LHCN-M2 (cell line): ENCODE data around the gene NEDD4L. TPM values are rescaled to one million over a fixed set of nuclear protein-coding genes. Genes with fewer than 3 reads are reported as not detected.

Experiments
- DNase-seq: peaks from one replicate; pipeline ENCODE4 v3.0.0-alpha.2; 2012; ENCODE audit warnings: low read depth
- total RNA-seq: library from RNA; depleted of rRNA; stranded (reverse); fragments of >200 nt; gene quantifications from 2 replicates; pipeline ENCODE4 v1.2.3, GENCODE V29; 2014

The NEDD4L gene
- total RNA-seq, 1 experiment from 2014 or later, result 19.1 TPM

DNA sequence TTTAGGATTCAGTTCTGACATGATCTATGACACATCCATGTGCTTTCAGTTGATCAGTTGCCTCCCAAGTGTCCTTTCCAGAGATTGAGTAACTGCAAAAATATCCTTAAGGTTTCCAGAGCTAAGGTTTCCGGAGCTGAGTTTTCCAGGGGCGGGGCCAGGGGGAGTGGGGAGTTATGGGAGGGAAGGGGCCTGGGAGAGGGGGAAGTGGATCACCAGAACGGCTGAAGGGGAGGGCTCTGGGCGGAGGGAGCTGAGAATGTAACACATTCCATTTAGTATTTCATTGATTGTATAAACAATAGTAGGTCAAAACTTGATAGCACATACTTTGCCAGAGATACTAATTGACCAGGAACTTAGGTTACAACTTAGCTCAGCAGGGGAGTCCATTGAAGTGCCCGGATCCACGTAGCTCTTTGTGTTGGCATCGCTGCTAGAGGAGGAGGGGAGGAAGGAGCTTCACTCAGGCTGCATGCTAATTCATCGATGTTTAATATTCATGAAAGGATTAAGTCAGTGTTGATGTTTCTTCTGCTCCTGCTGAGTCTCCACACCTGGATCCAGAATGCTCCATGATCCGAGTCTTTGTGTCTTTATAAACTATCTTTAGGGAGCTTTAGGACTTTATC lies 295.1 kb downstream of the NEDD4L start:
- DNase-seq, result no peak

DNA sequence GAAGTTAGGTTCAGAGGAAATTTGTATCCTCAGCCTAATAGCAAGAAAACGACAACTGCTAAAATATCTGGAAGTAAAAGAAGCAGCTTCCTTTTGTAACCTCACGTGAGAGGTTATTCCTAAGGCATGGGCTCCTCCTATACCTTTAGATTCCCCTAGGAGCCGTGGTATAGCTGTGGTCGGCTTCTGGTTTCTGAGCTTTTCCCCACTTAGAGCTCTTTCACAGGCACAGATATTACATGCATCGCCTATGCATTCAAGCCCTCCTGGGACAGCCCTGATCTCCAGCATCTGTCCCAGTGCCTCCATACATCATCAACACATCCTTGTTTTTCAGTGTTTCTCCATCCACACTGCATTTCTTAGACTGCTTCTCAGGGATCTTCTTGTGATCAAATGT lies 295.9 kb downstream of the NEDD4L start:
- no peak for DNase-seq

DNA sequence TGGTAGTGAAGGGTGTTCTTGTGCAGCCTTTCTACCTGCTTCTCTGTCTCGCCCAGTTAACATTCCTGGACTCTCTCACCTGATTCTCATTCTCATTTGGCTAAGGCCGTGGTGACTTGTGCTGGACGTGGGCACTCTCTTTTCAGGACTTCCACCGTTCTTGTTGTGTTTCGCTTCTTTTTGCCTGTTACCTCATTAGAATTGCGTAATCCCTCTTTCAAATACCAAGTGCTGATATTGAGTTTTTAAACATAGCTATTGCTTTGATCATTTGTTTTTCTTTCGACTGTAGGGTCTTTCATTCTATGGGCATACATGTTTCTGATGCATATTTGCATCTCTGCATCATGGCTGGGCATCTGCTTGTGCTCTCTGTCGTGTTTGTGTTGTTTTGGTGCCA lies 297.9 kb downstream of the NEDD4L start:
- DNase-seq, result no peak

DNA sequence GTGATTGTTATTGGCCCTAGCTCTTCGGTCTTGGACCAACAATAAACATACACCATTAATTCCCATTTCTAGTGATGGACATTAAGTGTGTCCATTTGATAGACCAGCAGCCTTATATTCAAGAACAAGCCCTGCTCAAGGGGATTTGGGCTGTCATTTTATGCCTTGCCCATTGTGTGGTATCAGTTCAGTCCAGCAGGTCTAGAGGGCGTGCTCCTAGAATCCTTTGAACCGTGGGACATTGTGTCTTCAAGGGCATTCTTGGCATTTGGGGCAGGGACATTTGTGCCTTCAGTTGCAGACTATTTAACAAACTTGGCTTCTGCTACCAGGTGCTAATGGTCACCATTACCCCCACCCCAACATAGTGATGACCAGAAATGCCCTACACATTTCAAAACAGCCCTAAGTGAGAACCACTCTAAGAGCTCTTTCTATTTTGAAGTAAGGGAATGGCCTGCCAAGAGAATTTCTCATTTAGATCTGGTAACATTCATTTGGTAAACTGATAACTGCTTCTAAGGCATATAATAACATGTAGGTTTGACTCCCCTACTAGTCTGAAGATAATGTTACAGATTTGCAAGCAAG lies 300.1 kb downstream of the NEDD4L start:
- no peak for DNase-seq

DNA sequence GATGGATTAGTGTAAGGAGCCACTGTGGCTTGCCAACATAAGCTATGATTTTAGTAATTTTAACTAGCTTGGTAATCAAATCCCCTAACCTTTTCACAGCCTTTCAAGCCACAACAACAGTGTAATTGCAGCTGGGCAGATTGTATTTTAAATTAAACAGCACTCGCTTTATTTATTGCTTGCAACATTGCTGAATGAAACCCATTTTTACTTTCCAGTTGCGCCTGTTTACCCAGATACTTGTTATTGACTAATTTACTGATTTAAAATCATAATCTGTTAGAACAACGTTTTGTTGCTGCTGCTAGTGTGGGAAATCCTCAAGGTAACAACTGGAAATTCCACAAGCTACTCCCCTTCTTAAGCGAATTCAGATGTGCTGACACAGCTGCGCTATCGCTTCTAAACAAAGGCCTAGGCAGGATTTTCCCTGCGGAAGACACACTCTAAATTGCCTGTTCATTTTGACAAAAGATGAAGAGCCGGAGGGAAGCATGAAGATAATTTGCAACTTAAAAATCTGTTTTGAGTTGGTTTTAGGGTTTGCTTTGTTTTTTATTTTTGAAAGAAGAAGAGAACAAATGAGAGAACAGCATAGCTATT lies 300.9 kb downstream of the NEDD4L start:
- no peak for DNase-seq

DNA sequence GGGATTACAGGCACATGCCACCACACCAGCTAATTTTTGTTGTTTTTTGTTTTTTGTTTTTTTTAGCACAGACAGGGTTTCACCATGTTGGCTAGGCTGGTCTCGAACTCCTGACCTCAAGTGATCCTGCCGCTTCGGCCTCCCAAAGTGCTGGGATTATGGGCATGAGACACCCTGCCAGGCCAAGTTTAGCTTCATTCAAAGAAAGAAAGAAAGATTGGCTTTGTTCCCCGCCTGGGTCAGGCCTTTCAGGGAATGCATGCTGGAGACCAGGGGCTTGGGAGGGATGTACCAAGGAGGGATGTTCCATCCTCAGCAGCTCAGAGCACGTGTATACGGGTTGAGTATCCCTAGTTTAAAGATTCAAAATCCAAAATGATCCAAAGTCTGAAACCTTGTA lies 301.8 kb downstream of the NEDD4L start:
- DNase-seq, result no peak

DNA sequence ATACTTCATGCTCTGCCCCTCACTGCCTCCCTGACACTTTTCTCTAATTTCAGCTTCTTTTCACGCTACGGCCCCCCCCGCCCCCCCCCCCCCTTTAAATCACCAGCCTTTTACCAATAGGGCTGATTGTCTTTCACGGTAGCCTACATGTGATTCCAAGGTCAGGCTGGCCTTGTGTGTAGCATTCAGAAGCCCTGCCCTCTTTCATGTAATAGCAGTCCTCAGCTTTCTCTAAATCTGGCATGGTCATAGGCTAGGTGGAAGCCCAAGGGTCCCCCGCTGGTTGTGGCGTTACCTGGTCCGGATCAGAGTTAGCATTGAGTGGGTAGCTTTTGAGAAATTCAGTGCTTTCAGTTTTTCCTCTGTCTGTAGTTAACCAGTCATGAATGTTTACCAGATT lies 303.1 kb downstream of the NEDD4L start:
- DNase-seq, result no peak

DNA sequence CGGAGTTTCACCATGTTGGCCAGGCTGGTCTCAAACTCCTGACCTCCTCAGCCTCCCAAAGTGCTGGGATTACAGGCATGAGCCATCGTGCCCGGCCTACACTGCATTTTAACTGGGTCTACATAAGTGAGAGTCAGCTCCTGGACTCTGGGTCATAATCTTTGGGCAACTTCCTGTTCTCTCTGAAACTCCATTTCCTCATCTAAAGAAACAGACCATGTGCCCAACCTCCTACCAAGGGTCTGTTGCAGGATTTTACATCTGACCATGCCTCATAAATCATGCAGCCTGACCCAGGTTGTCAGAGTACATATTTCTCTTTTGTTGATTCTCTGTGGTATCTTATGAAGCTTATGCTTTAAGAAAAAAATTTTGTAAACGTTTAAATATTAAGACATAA lies 304.5 kb downstream of the NEDD4L start:
- no peak for DNase-seq

DNA sequence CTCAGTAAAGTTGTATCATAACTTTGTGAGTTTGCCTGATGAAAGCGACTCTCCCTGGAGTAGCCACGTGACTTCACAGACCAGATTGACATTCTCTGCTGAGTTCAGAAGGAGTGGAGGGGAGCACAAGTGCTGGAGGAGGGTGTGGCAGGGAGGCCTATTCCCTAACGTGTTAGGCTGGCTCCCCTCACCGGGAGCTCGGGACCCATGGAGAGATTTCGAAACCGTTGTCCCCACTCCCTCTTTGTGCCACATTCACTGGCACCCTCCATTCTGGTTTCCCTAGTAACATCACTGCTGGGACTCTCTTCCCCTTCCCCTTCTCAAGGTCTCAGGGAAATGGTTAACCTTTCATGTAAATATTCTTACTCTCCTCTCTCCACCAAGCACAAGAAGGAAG lies 304.9 kb downstream of the NEDD4L start:
- DNase-seq, result no peak

DNA sequence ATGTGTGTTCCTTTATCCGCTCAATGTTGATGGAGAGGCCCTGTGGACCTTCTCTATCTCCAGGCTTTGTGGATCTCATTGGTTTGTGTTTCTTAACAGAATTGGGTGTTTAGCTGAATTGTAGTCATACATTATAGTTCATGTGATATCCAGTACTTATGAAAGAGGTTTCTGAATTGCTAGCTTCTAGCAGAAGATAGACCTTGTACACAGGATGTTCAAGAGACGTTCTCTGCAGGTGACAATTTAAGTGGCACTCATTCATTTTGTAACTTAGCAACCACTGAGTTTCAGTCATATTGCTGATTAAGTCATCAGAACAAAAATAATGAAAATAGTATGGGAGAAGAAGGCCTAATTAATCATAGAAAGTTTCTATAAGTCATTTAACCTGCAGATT lies 305.6 kb downstream of the NEDD4L start:
- DNase-seq, result no peak

DNA sequence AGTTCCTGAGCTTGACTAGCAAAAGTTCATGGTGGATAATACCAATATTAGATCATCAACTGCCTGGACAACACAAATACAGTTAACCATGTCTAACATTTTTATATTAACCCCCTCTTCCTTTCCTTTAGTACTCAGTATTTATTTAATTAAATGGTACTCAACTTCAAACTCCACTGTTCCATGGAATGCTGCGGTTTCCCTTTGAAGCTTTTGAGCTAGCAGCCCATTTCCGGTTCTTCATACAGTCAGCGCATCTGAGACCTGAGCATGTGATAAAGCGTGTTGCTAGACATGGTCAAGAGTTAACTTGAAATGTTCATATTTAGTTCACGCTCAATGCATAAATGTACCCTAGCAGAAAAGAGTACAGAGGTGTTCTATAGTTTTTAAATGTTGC lies 306.5 kb downstream of the NEDD4L start:
- no peak for DNase-seq

DNA sequence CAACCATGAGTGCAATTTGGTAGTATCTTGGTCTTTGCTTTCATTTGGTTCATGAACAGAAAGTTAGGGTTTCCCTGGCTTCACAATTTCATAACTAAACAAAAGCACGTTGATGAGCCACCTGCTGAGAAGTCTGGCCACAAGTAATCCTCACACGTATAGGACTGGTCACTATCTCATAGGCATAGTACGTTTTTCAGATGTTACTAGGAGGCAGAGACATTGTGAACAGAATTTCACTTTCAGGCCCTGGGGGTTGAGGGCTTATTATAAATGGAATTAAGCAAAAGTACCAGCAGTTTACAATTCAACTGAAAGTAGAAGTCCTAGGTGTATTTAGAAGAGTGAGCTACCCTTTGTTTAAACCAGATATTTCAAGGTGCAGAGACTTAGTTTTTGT lies 307.8 kb downstream of the NEDD4L start:
- DNase-seq, result no peak

DNA sequence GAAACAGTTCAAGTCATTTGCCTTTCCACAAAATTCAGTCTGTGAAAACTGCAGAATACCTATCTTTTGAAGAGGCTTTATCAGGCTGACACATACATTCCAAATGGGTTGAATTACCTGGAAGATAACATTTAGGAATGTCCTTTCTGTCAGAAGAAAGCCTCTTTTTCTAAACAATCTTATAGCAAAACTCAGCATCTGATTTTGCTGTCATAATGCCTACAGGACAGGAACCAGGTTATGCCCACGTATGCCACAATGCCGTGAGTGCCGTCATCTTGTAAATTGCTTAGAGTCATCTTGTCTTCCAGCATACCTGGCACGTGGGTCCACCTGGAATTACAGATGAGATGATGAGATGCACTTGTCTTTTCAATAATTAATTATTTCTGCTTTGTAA lies 309.6 kb downstream of the NEDD4L start:
- no peak for DNase-seq

DNA sequence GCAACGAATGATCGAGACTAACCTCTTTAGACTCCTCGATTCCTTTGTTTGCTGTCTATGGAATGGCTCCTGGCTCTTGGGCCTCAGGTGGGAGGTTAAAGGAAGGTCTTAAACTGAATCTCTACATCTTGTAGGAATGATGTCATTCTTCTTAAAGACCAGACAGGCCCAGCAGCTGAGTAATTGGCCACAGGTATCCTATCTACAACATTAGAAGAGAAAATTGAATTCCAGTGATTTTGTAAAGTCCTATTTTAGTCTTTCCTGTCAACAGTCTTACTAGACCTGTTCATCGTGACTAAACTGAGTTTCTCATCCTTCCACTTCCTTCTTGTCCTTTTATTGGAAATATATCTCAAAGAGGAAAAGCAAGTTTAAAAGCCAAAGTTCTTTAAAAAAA lies 310.0 kb downstream of the NEDD4L start:
- DNase-seq, result no peak

DNA sequence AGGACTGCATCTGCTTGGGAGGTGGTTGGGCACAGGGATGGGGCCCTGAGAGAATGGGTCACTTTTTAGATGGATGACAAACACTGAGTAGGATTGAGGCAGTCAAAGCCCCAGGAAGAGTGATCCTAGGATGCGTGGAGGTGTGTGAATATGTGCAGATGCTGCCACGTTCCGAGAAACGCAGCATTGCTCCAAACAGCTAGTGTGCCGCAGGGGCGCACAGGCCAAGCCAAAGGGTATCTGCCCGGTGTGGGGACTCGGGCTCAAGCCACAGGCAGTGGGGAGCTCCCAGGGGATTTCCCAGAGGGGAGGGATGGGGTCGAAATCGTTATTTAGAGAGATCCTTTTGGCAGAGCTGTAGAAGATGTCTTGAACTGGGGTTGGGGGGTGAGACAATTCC lies 310.8 kb downstream of the NEDD4L start:
- DNase-seq, result no peak

DNA sequence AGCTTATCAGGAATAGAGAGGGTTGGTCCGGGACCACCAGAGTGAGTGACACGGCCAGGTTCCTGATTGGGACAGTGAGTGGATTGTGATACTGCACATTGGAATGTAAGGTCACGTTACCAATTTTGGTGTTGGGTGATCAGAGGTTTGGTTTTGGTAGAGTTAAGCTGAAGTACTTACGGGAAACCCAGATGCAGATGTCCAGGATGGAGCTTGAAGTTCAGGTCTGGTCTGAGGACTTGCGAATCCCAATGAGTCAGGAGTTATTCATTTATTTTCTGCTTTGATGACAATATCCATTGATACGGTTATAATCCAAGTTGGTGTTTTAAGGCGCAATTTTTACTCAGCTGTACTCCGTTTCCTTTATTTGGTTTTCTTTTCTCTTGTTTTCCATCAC lies 311.2 kb downstream of the NEDD4L start:
- DNase-seq, result no peak

DNA sequence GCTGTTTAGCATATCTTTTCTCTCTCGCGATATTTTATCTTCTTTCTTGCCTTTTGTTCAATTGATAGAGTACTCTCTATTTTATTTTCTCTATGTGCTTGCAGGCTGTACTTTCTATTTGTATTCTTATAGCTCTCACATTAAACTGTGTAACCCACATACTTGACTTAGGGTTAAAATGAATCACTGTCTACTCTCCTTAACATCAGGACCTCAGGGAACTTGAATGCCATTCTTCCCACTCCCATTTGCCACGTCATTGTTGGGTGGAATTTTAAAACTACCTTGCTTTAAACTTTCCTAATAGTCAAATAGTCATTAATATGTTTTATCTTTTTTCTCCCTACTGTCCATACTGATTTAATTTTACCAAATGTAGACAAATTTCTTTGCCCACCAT lies 315.2 kb downstream of the NEDD4L start:
- peak; percentile 60 for DNase-seq

DNA sequence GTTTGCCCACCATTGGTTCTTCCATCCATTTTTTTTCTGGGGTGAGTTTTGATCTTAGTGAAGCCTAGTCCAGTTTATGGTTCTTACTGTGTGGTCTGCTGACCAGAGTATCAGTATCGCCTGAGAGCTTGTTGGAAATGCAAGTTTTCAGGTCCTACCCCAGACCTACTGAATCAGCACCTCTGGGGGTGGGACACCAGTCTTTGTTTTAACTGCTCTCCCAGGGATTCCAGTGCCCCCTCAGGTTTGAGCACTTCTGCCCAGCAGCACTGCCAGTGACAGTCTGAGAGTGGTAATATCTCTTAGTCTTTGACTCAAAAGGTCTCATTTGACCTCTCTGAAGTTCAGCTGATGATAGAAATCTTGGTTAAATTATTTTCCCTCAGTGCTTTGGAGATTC lies 315.6 kb downstream of the NEDD4L start:
- no peak for DNase-seq

DNA sequence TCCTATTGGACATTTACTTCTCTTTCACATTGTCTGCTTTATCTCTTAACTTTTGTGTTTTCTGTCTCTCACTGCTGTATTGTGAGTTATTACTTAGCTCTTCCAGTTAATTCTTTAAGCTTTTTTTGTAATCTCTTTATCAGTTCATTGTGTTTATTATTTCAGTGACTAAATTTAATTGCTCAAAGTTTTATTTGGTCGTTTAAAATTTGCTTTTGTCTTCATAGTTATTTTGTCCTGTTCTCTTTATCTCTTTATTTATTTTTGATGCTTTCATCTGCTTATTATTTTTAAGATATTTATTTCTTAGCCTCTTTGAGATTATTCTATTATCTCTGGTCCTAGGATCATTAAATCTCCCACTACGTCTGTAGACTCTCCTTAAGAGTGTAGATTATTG lies 316.3 kb downstream of the NEDD4L start:
- DNase-seq, result no peak

DNA sequence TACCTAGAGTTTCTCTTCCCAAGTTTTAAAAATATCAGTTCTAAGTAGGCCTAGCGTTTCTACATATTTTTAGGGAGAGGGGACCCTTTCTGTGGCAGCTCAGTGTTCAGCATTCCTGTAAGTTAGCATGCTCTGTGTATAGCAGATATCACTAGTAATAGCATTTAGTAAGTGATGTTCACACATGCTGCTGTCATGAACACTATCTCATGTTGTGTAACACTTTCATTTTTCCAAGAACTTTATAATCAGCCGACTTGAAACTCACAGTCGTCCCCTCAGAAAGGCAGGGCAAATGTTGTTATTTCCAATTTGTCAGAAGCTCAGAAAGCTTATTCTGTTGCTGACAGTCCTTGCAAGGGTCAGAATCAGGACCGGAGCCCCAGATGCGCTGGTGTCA lies 317.2 kb downstream of the NEDD4L start:
- DNase-seq, result peak; percentile 25

DNA sequence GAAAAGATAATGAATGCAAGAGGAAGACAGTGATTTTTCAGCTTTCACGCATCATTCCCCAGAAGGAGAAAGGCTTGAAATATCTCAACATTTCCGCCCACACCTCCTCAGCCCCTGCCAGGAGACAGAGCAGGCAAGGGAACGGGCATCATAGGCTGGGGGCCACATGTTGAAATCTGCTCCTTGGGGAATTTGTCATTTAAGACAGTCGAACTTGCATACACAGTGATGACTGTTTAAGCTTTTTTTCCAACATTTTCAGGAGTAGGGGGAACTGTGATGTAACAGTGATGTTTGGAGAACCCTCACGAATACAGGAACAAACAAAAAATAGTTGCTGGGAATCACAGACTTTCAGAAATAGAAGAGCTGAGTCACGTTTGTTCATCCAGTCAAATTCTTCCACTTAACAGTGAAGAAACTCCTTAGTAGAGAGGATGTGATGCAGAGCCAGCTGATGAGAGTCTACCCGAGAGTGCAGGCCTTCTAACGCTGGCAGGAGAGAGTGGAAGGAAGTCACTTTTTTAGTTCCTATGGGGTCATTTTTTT lies 318.1 kb downstream of the NEDD4L start:
- peak; percentile 97 for DNase-seq

DNA sequence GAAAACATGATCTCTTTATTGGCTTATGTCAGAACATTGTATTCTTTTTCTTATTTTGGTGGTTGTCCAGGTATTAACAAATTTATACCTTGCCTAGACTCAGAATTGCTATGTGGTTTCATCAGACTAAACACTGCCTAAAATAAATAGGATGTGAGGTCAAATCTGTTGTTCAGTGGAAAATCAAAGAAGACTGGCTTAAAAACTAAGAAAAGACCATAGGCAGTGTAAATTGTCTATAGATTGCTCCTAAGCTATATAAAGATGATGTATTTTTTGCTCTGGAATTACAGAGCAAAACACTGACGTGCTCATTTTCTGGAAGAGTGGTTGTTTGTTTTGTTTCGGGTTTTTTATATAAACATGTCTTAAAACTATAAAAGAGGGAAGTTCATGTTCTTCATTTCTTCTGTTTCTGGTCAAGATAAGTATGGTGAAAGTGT lies 318.8 kb downstream of the NEDD4L start:
- no peak for DNase-seq
